H1 (cell line): ENCODE measurements around the gene SBF2. TPM values are rescaled to one million over a fixed set of nuclear protein-coding genes. Genes with fewer than 3 reads are reported as not detected.

ENCODE experiments used
- CTCF ChIA-PET: fragments of 300-600 bp; sonication (Branson Sonifier 250); formaldehyde crosslinking; loops from one replicate; lab custom pipeline; 2021; ENCODE audit not compliant: partially characterized antibody; lab: Charles Lee
- POLR2A ChIA-PET: fragments of 300-600 bp; sonication (Branson Sonifier 250); formaldehyde crosslinking; loops from one replicate; lab custom pipeline; 2021; ENCODE audit warnings: inconsistent platforms; ENCODE audit not compliant: partially characterized antibody; lab: Charles Lee
- DNase-seq, 2 experiments: peaks; one replicate each; pipeline versions ENCODE4 v3.0.0 to v3.0.0-alpha.2; 2010 to 2022; ENCODE audit warnings: low spot score in 2 of 2, low read depth in 1 of 2, mixed read lengths in 1 of 2
- FAIRE-seq: peaks from 2 replicates; lab custom pipeline; 2011; peaks lifted over from hg19 to GRCh38; lab: Jason Lieb, UNC
- H2AFZ ChIP-seq: 2 replicates; pipeline ENCODE4 v1.8.1; 2012; ENCODE audit warnings: low read length, inconsistent platforms
- H2AK5ac ChIP-seq: 2 replicates; pipeline ENCODE4 v1.6.1; 2013; ENCODE audit warnings: low read depth, low read length
- H2BK120ac ChIP-seq: replicated peaks from 2 replicates; pipeline ENCODE3; 2013; ENCODE audit warnings: low read depth, low read length, inconsistent platforms
- H2BK12ac ChIP-seq: 2 replicates; pipeline ENCODE4 v1.6.1; 2013; ENCODE audit warnings: low read depth, low read length
- H2BK15ac ChIP-seq: 2 replicates; pipeline ENCODE4 v1.6.1; 2013; ENCODE audit warnings: low read length
- H2BK20ac ChIP-seq: 2 replicates; pipeline ENCODE4 v1.6.1; 2013; ENCODE audit warnings: low read length
- H2BK5ac ChIP-seq: 2 replicates; pipeline ENCODE4 v1.6.1; 2013; ENCODE audit warnings: low read depth, low read length
- H3K14ac ChIP-seq: 2 replicates; pipeline ENCODE4 v1.6.1; 2013; ENCODE audit warnings: inconsistent platforms; ENCODE audit not compliant: insufficient read length
- H3K18ac ChIP-seq: 2 replicates; pipeline ENCODE4 v1.6.1; 2013; ENCODE audit warnings: low read length; ENCODE audit errors: extremely low read depth
- H3K23ac ChIP-seq: 2 replicates; pipeline ENCODE4 v1.6.1; 2013; ENCODE audit warnings: inconsistent platforms; ENCODE audit not compliant: insufficient read length
- H3K23me2 ChIP-seq: 2 replicates; pipeline ENCODE4 v1.6.1; 2013; ENCODE audit warnings: low read depth, low read length
- H3K27ac ChIP-seq: 2 replicates; pipeline ENCODE4 v1.6.1; 2011; ENCODE audit warnings: low read depth, low read length, inconsistent platforms
- H3K27me3 ChIP-seq, 4 experiments: replicated peaks in 1 of 4; 1 replicate in 1 of 4; 2 replicates in 3 of 4; pipeline versions ENCODE4 v1.6.1 to v1.8.1; 2011 to 2013; ENCODE audit warnings: low read length in 3 of 4, mild to moderate bottlenecking in 3 of 4, inconsistent platforms in 2 of 4, mixed read lengths in 2 of 4, moderate library complexity in 1 of 4; ENCODE audit not compliant: control insufficient read depth in 3 of 4, insufficient read depth in 3 of 4; ENCODE audit errors: extremely low read depth in 1 of 4
- H3K36me3 ChIP-seq, 4 experiments: 2 replicates each; pipeline versions ENCODE4 v1.6.1 to v1.8.1; 2011 to 2013; ENCODE audit warnings: mild to moderate bottlenecking in 4 of 4, low read length in 3 of 4, moderate library complexity in 2 of 4, control low read depth in 1 of 4, inconsistent platforms in 1 of 4; ENCODE audit not compliant: insufficient read depth in 4 of 4, control insufficient read depth in 2 of 4
- H3K4ac ChIP-seq: replicated peaks from 2 replicates; pipeline ENCODE3; 2013; ENCODE audit warnings: low read length, low read depth, mixed read lengths, inconsistent platforms; ENCODE audit not compliant: insufficient read length
- H3K4me1 ChIP-seq, 4 experiments: replicated peaks in 1 of 4; 1 replicate in 1 of 4; 2 replicates in 3 of 4; pipeline versions ENCODE4 v1.6.1 to v1.8.1; 2011 to 2013; ENCODE audit warnings: low read length in 3 of 4, inconsistent platforms in 2 of 4, mixed read lengths in 1 of 4; ENCODE audit not compliant: insufficient read depth in 4 of 4, control insufficient read depth in 3 of 4
- H3K4me2 ChIP-seq, 2 experiments: 2 replicates each; pipeline versions ENCODE4 v1.6.1 to v1.8.1; 2011 to 2013; ENCODE audit warnings: low read depth in 2 of 2, low read length in 2 of 2, control low read depth in 1 of 2, inconsistent platforms in 1 of 2, mild to moderate bottlenecking in 1 of 2; ENCODE audit not compliant: insufficient read depth in 1 of 2
- H3K4me3 ChIP-seq, 4 experiments: fragments of 200-600, 300-600 bp in 1 of 4; sonication (generic), shearing (Covaris generic), sonication (Bioruptor Twin) in 1 of 4; 2 replicates each; pipeline versions ENCODE4 v1.5.1 to v1.8.1; 2011 to 2016; ENCODE audit warnings: low read length in 4 of 4, low read depth in 3 of 4, control low read depth in 2 of 4, inconsistent platforms in 2 of 4, mild to moderate bottlenecking in 2 of 4, mixed read lengths in 1 of 4, moderate library complexity in 1 of 4; ENCODE audit not compliant: insufficient read depth in 2 of 4; ENCODE audit errors: extremely low read depth in 1 of 4
- H3K56ac ChIP-seq: replicated peaks from 2 replicates; pipeline ENCODE3; 2013; ENCODE audit warnings: low read depth, mild to moderate bottlenecking, mixed read lengths, low read length, inconsistent platforms; ENCODE audit not compliant: insufficient read length
- H3K79me1 ChIP-seq: 2 replicates; pipeline ENCODE4 v1.6.1; 2013; ENCODE audit warnings: low read depth, low read length, control low read depth
- H3K79me2 ChIP-seq, 2 experiments: 2 replicates each; pipeline versions ENCODE4 v1.6.1 to v1.8.1; 2012 to 2013; ENCODE audit warnings: low read length in 2 of 2, mild to moderate bottlenecking in 2 of 2, inconsistent platforms in 1 of 2; ENCODE audit not compliant: insufficient read depth in 2 of 2, control insufficient read depth in 1 of 2
- H3K9ac ChIP-seq, 4 experiments: replicated peaks in 1 of 4; 1 replicate in 1 of 4; 2 replicates in 3 of 4; pipeline versions ENCODE4 v1.6.1 to v1.8.1; 2011 to 2013; ENCODE audit warnings: low read depth in 3 of 4, low read length in 3 of 4, control low read depth in 2 of 4, mild to moderate bottlenecking in 2 of 4, moderate library complexity in 2 of 4, inconsistent platforms in 1 of 4; ENCODE audit errors: extremely low read depth in 1 of 4
- H3K9me3 ChIP-seq, 2 experiments: 2 replicates each; pipeline versions ENCODE4 v1.6.1 to v1.8.1; 2012 to 2013; ENCODE audit warnings: mild to moderate bottlenecking in 2 of 2, moderate library complexity in 2 of 2, control low read depth in 1 of 2, inconsistent platforms in 1 of 2, low read depth in 1 of 2, low read length in 1 of 2, mixed read lengths in 1 of 2; ENCODE audit not compliant: insufficient read depth in 2 of 2
- H4K20me1 ChIP-seq, 2 experiments: replicated peaks in 1 of 2; 2 replicates each; pipeline versions ENCODE3 to v1.8.1; 2011 to 2013; ENCODE audit warnings: inconsistent platforms in 2 of 2, low read length in 2 of 2, mild to moderate bottlenecking in 1 of 2; ENCODE audit not compliant: insufficient read depth in 2 of 2, control insufficient read depth in 1 of 2
- H4K5ac ChIP-seq: 2 replicates; pipeline ENCODE4 v1.6.1; 2013; ENCODE audit warnings: low read length, low read depth, mixed read lengths, inconsistent platforms; ENCODE audit not compliant: insufficient read length
- H4K8ac ChIP-seq: 2 replicates; pipeline ENCODE4 v1.8.0; 2013; ENCODE audit warnings: mild to moderate bottlenecking, moderate library complexity, low read length, inconsistent platforms; ENCODE audit not compliant: insufficient read depth; ENCODE audit errors: extremely low read depth
- H4K91ac ChIP-seq: replicated peaks from 2 replicates; pipeline ENCODE3; 2013; ENCODE audit warnings: low read length, mixed read lengths, inconsistent platforms; ENCODE audit not compliant: insufficient read length
- ASH2L ChIP-seq: fragments of 200-600, 300-600 bp; sonication (generic); IDR thresholded peaks from one replicate; pipeline ENCODE4 v1.7.1; 2017; ENCODE audit warnings: low read length
- CTCF ChIP-seq, 3 experiments: IDR thresholded peaks; 1 replicate in 2 of 3; 2 replicates in 1 of 3; pipeline versions ENCODE4 v1.5.1 to v1.6.1; 2011; ENCODE audit warnings: low read length in 3 of 3, mild to moderate bottlenecking in 3 of 3, inconsistent platforms in 2 of 3, low read depth in 1 of 3, moderate library complexity in 1 of 3; ENCODE audit not compliant: insufficient read depth in 1 of 3; ENCODE audit errors: control extremely low read depth in 1 of 3
- EGR1 ChIP-seq: IDR thresholded peaks from 2 replicates; pipeline ENCODE4 v1.6.1; 2011; ENCODE audit warnings: low read depth, low read length, borderline replicate concordance
- KDM1A ChIP-seq: fragments of 200-600, 300-600 bp; sonication (generic); IDR thresholded peaks from 2 replicates; pipeline ENCODE4 v1.7.1; 2016; ENCODE audit warnings: mild to moderate bottlenecking, low read length, borderline replicate concordance
- NANOG ChIP-seq: IDR thresholded peaks from 2 replicates; pipeline ENCODE4 v1.6.1; 2011; ENCODE audit warnings: low read length, low read depth, mild to moderate bottlenecking, inconsistent platforms; ENCODE audit not compliant: insufficient read depth, poor library complexity, severe bottlenecking
- NRF1 ChIP-seq: IDR thresholded peaks from 2 replicates; pipeline ENCODE4 v1.6.1; 2011; ENCODE audit warnings: mild to moderate bottlenecking, low read depth, low read length, improper control_type of control experiment
- SIX5 ChIP-seq: IDR thresholded peaks from 2 replicates; pipeline ENCODE4 v1.6.1; 2011; ENCODE audit warnings: mild to moderate bottlenecking, low read depth, low read length
- SP2 ChIP-seq: IDR thresholded peaks from 2 replicates; pipeline ENCODE4 v1.6.1; 2012; ENCODE audit warnings: mild to moderate bottlenecking, low read length, inconsistent platforms
- SRF ChIP-seq: IDR thresholded peaks from 2 replicates; pipeline ENCODE4 v1.6.1; 2011; ENCODE audit warnings: mild to moderate bottlenecking, low read depth, low read length, moderate library complexity
- YY1 ChIP-seq: IDR thresholded peaks from 2 replicates; pipeline ENCODE4 v1.6.1; 2011; ENCODE audit warnings: low read depth, mild to moderate bottlenecking, low read length
- WGBS, 2 experiments: shearing (Covaris generic) in 1 of 2; methylation state at CpG; one replicate each; pipeline versions ENCODE4 v1.1.6 to v1.1.7; 2013 to 2015; ENCODE audit warnings: low lambda C conversion rate in 2 of 2, mixed read lengths in 2 of 2, inconsistent platforms in 1 of 2, low coverage in 1 of 2, missing lambda C conversion rate in 1 of 2; ENCODE audit not compliant: insufficient replicate concordance in 2 of 2, insufficient coverage in 1 of 2, insufficient read length in 1 of 2; ENCODE audit errors: extremely low coverage in 1 of 2, missing lambda C conversion rate in 1 of 2; 5-methylcytosine and 5-hydroxymethylcytosine counted together
- polyA plus RNA-seq, 7 experiments: library from polyadenylated mRNA; depleted of rRNA in 3 of 7; stranded (reverse) in 5 of 7; unstranded in 2 of 7; fragments of >200 nt in 5 of 7; fragments of 200-250 nt in 2 of 7; gene quantifications; 1 replicate in 5 of 7; 2 replicates in 1 of 7; 4 replicates in 1 of 7; pipeline versions ENCODE4 v1.2.1 to v1.2.3, GENCODE V29; 2011 to 2013; ENCODE audit warnings: missing spikeins in 2 of 7, mixed read lengths in 2 of 7
- total RNA-seq: library from RNA; stranded (reverse); fragmentation: NEBNext Ultra II Directional; extraction: Animal tissue kit (Norgen Biotek cat#: 25700); gene quantifications from 2 replicates; pipeline ENCODE4 v1.2.1, GENCODE V29; 2021

Gene SBF2
- total and polyA plus RNA-seq, 2 of the 8 experiments (the other 6 are each of a cell fraction or from before 2014, with no cell fraction given), result 36.7 to 50.5 TPM

GRCh38 chr11:10005955-10006525 lies 288.0 kb downstream of the SBF2 start:
- no peaks in the 10 kb centered on the region for H3K23me2 ChIP-seq
- no peaks in the 10 kb centered on the region for H3K79me1 ChIP-seq
- peak overlapping the region; percentile 19; the same call in 1 of the 2 replicates for H3K18ac ChIP-seq
- no peak overlapping the region for H3K4ac ChIP-seq
- H3K27ac ChIP-seq, result no peak overlapping the region
- no peak overlapping the region for H2BK20ac ChIP-seq
- no peak overlapping the region for H3K4me3 ChIP-seq
- H2BK12ac ChIP-seq, result peak overlapping the region; percentile 10; the same call in 1 of the 2 replicates
- no peak overlapping the region for H3K9ac ChIP-seq
- no peaks in the 10 kb centered on the region for H4K20me1 ChIP-seq
- 91% methylated on average over 5 of the region's 5 CpGs; no CpG with 5 or more reads in 1 of the 2 experiments for WGBS, 2 experiments
- no peak overlapping the region for H2BK15ac ChIP-seq
- no peak overlapping the region for H3K56ac ChIP-seq
- H3K14ac ChIP-seq, result no peak overlapping the region
- peaks cover 0 to 5% (median 0%) of the 10 kb centered on the region in 4 experiments; a peak in 2 of 8 replicates for H3K36me3 ChIP-seq
- peaks cover 13 to 18% of the 10 kb centered on the region in 2 experiments for H3K9me3 ChIP-seq
- no peak overlapping the region for H3K4me2 ChIP-seq
- H4K91ac ChIP-seq, result no peak overlapping the region
- FAIRE-seq (no peak), DNase-seq (no peak)
- no peak overlapping the region for H4K5ac ChIP-seq
- H3K79me2 ChIP-seq, result no peaks in the 10 kb centered on the region
- H3K27me3 ChIP-seq, result no peaks in the 10 kb centered on the region
- 0 out of 2 replicates have a peak overlapping the region, but pooled peaks have one; percentile 82 for H2AK5ac ChIP-seq
- no peak overlapping the region for H2BK5ac ChIP-seq
- H3K23ac ChIP-seq, result no peak overlapping the region
- H3K4me1 ChIP-seq, result peaks cover 0 to 5% (median 3%) of the 10 kb centered on the region in 4 experiments; a peak in 3 of 7 replicates
- H4K8ac ChIP-seq, result no peak overlapping the region
- H2BK120ac ChIP-seq, result no peak overlapping the region
- CTCF ChIA-PET, result interaction anchor here (0.9 to 1.7 kb wide), 3 partner anchors 32 to 71 kb away, joined by 3 to 4 read pairs (median 3); no protein-coding TSS in a partner anchor
- no peak overlapping the region for H2AFZ ChIP-seq
- POLR2A ChIA-PET, result interaction anchor here (0.8 kb wide), 1 partner anchor 23 kb away, joined by 3 read pairs; no protein-coding TSS in a partner anchor
- TF ChIP-seq EGR1 (no peak), SIX5 (no peak), ASH2L (no peak), CTCF (IDR thresholded peaks at IDR 0.05; ENCODE audit: control extremely low read depth in 1 of 3, insufficient read depth in 1 of 3, low read depth in 1 of 3, low read length in 3 of 3) (no peak), KDM1A (no peak), YY1 (no peak), NRF1 (no peak), SRF (no peak), SP2 (no peak), NANOG (no peak)
